PC-3 (cell line): ENCODE data around the gene FBXL13. TPM values are rescaled to one million over a fixed set of nuclear protein-coding genes. Genes with fewer than 3 reads are reported as not detected.
"Not testable (repeated sequence)": the region's sequence is repeated elsewhere in the genome, so short reads cannot be mapped to it uniquely, and the experiment has no call there.

ENCODE experiments used
- ATAC-seq: fragments of 200-7000 bp; cut with Tn5 transposase; 2 replicates; pipeline ENCODE4 v1.9.1; 2020; ENCODE audit warnings: mild to moderate bottlenecking, moderate library complexity
- BruUV-seq: library from RNA; stranded (reverse); fragments of 400-500 nt; replicated peaks from 2 replicates; lab custom pipeline; 2021; lab: Mats Ljungman, UMichigan
- CTCF ChIA-PET: fragments of 300-600 bp; sonication (Branson Sonifier 250); formaldehyde crosslinking; loops from one replicate; lab custom pipeline; 2022; ENCODE audit warnings: antibody characterized with exemption; lab: Charles Lee
- POLR2A ChIA-PET: fragments of 300-600 bp; sonication (Branson Sonifier 250); formaldehyde crosslinking; loops from one replicate; lab custom pipeline; 2022; ENCODE audit warnings: antibody characterized with exemption; ENCODE audit not compliant: unreplicated experiment; lab: Charles Lee
- DNase-seq: peaks from one replicate; pipeline ENCODE4 v3.0.0-alpha.2; 2015
- H2AFZ ChIP-seq: fragments of 300-600 bp; sonication (generic); 2 replicates; pipeline ENCODE4 v1.6.0; 2016; ENCODE audit warnings: antibody characterized with exemption, low read length
- H3F3A ChIP-seq: fragments of 300-600 bp; sonication (generic); one replicate; pipeline ENCODE4 v1.6.0; 2017; ENCODE audit warnings: antibody characterized with exemption, low read length, control low read depth, mild to moderate bottlenecking; ENCODE audit not compliant: unreplicated experiment
- H3K27ac ChIP-seq: fragments of 300-600 bp; sonication (generic); 2 replicates; pipeline ENCODE4 v1.5.1; 2016; ENCODE audit warnings: mild to moderate bottlenecking, low read length
- H3K27me3 ChIP-seq: fragments of 300-600 bp; sonication (generic); 2 replicates; pipeline ENCODE4 v1.6.1; 2016; ENCODE audit warnings: low read length, mixed read lengths
- H3K36me3 ChIP-seq: fragments of 300-600 bp; sonication (generic); 2 replicates; pipeline ENCODE4 v1.6.1; 2016; ENCODE audit warnings: low read depth, mixed run types, low read length, mixed read lengths
- H3K4me1 ChIP-seq: fragments of 300-600 bp; sonication (generic); 2 replicates; pipeline ENCODE4 v1.5.1; 2016; ENCODE audit warnings: low read length; ENCODE audit not compliant: insufficient read depth
- H3K4me2 ChIP-seq: fragments of 300-600 bp; sonication (generic); 2 replicates; pipeline ENCODE4 v1.6.0; 2016; ENCODE audit warnings: low read length
- H3K4me3 ChIP-seq: fragments of 300-600 bp; sonication (generic); 2 replicates; pipeline ENCODE4 v1.5.1; 2016; ENCODE audit warnings: mild to moderate bottlenecking, low read length, mixed read lengths
- H3K79me2 ChIP-seq: fragments of 300-600 bp; sonication (generic); 2 replicates; pipeline ENCODE4 v1.6.1; 2017; ENCODE audit warnings: low read length, mixed read lengths
- H3K9ac ChIP-seq: fragments of 300-600 bp; sonication (generic); 2 replicates; pipeline ENCODE4 v1.6.0; 2016; ENCODE audit warnings: mild to moderate bottlenecking, low read length
- H3K9me2 ChIP-seq: fragments of 300-600 bp; sonication (generic); replicated peaks from 2 replicates; pipeline ENCODE4 v1.6.1; 2016; ENCODE audit warnings: mixed run types, low read length, mixed read lengths
- H3K9me3 ChIP-seq: fragments of 300-600 bp; sonication (generic); 2 replicates; pipeline ENCODE4 v1.6.1; 2016; ENCODE audit warnings: low read length, mixed read lengths
- H4K20me1 ChIP-seq: fragments of 300-600 bp; sonication (generic); 2 replicates; pipeline ENCODE4 v1.6.1; 2016; ENCODE audit warnings: low read length, mixed read lengths
- intact Hi-C: fragments of 100-400 bp; cut with micrococcal nuclease; formaldehyde crosslinking; loops from 2 replicates; pipeline ENCODE4 v1.9.0; 2023
- total RNA-seq: library from RNA; depleted of rRNA; stranded (reverse); fragments of >200 nt; gene quantifications from 2 replicates; pipeline ENCODE4 v1.2.3, GENCODE V29; 2014

Gene FBXL13
- total RNA-seq, 1 experiment from 2014 or later, result 1.1 TPM

DNA sequence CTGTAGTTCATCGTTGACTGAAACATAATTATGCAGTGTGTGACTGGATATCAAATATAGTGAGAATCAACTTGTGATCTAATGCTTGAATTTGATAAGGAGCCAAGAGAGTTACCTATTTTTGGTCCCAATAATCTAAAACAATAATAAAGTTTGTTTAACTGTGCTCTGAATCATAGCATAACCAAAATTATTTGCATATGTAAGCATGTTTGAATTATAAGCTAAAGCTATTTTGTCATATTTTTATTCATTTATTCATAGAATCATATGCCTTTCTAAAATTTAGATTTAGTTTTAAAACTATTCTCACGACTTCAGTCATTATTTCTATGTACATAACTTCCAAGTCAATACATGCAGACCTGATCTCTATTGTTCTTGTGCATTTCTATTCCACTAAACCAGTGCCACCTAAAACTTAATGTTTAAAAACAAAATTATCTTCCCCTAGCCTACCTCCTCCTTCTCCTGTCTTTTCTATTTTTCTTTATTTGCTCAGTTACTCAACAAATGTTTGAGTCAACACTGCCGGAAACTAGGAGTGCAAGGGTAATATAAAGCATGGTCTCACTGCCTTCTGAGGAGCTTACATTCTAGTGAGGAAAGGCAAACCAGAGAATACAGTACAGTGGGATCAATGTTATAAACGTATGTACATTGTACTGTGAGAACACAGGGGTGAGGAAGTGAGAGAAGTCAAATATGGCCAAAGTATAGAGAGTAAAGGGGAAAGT, 284.1 kb downstream of the FBXL13 start:
- CTCF ChIA-PET, BruUV-seq, H2AFZ ChIP-seq, H3K9me3 ChIP-seq, H3K9me2 ChIP-seq, H3K9ac ChIP-seq, H3K27me3 ChIP-seq, H3F3A ChIP-seq, POLR2A ChIA-PET, H3K4me3 ChIP-seq, DNase-seq, H3K36me3 ChIP-seq, H4K20me1 ChIP-seq, H3K79me2 ChIP-seq: not testable (repeated sequence)
- intact Hi-C loops, result loop anchor here (5.0 kb wide), 1 partner anchor 127 kb away; no protein-coding TSS in a partner anchor
- Histone ChIP-seq H3K4me1 (peaks cover 20% of the 10 kb centered on the region; the same call in 1 of the 2 replicates), H3K27ac (peak overlapping the region; percentile 53), H3K4me2 (peak overlapping the region; percentile 56)
- peak; percentile 86 for ATAC-seq

DNA sequence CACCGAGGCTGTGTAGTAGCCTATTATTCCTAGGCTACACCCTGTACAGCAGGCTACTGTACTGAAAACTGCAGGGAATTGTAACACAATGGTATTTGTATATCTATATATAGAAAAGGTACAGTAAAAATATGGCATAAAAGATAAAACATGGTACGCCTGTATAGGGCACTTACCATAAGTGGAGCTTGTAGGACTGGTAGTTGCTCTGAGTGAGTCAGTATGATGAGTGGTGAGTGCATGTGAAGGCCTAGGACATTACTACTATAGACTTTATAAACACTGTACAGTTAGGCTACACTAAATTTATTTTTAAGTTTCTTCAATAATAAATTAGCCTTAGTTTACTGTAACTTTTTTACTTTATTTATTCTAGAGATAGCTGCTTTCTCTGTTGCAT, 285.8 kb downstream of the FBXL13 start:
- H3K36me3 ChIP-seq, H2AFZ ChIP-seq, H3K27ac ChIP-seq, H3K27me3 ChIP-seq, intact Hi-C loops, DNase-seq, H3F3A ChIP-seq, H4K20me1 ChIP-seq, H3K9ac ChIP-seq, H3K9me3 ChIP-seq, H3K9me2 ChIP-seq, H3K4me2 ChIP-seq, CTCF ChIA-PET, H3K79me2 ChIP-seq, POLR2A ChIA-PET, H3K4me3 ChIP-seq, BruUV-seq: not testable (repeated sequence)
- peak; percentile 32 for ATAC-seq
- peaks cover 15% of the 10 kb centered on the region; the same call in 1 of the 2 replicates for H3K4me1 ChIP-seq

DNA sequence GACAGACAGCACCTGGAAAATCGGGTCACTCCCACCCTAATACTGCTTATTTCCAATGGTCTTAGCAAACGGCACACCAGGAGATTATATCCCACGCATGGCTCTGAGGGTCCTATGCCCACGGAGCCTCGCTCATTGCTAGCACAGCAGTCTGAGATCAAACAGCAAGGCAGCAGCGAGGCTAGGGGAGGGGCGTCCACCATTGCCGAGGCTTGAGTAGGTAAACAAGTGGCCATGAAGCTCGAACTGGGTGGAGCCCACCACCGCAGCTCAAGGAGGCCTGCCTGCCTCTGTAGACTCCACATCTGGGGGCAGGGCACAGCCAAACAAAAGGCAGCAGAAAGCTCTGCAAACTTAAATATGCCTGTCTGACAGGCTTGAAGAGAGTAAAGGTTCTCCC, 293.7 kb downstream of the FBXL13 start:
- H3K9me2 ChIP-seq, H3K79me2 ChIP-seq, H3K4me2 ChIP-seq, H2AFZ ChIP-seq, intact Hi-C loops, CTCF ChIA-PET, H4K20me1 ChIP-seq, H3K9ac ChIP-seq, POLR2A ChIA-PET, BruUV-seq, H3K4me1 ChIP-seq, H3F3A ChIP-seq, H3K36me3 ChIP-seq, DNase-seq, H3K9me3 ChIP-seq, ATAC-seq, H3K27me3 ChIP-seq, H3K4me3 ChIP-seq, H3K27ac ChIP-seq: not testable (repeated sequence)

DNA sequence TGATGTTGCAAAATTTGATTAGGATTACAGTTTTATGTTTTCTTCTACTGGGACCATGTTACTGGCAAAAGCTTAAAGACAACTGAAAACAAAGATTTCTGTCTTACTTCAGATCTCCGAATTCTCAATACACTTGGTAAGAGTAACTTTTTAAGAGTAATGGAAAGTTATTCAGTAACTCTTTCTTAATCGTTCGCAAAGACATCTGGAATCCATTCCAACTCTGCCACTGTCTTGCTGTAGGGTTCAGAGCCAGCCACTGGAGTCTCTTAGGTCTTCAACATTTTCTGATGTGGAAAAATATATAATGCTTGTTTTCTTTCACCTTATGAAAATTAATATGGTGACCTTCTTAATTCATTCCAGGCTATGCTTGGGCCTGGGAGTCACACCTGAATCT, 295.9 kb downstream of the FBXL13 start:
- BruUV-seq, H3K79me2 ChIP-seq, H3K9me3 ChIP-seq, DNase-seq, H3K9me2 ChIP-seq, H4K20me1 ChIP-seq, H3F3A ChIP-seq, H3K4me2 ChIP-seq, H3K36me3 ChIP-seq, H3K4me1 ChIP-seq, H3K4me3 ChIP-seq, H3K27ac ChIP-seq, H2AFZ ChIP-seq, H3K27me3 ChIP-seq, ATAC-seq, CTCF ChIA-PET, POLR2A ChIA-PET, H3K9ac ChIP-seq, intact Hi-C loops: not testable (repeated sequence)

DNA sequence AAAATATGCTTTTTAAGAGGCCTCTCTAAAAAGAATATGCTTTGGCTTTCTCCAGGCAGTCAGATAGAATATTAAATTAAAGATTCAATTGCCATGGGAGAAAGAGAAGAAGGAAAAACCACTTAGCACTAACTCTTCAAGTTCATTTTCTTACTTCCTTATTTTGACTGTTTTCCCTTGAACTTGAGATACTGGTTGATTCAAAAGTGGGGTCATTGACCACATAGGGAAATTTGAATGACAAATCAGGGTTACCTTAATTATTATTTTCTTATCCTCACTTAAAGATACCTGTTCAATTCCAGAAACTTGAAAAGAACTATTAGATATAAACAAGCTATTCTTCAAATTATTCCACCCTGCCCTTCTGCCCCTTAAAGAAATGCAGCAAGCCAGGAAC, 298.4 kb downstream of the FBXL13 start:
- BruUV-seq, H3K4me1 ChIP-seq: not testable (repeated sequence)

DNA sequence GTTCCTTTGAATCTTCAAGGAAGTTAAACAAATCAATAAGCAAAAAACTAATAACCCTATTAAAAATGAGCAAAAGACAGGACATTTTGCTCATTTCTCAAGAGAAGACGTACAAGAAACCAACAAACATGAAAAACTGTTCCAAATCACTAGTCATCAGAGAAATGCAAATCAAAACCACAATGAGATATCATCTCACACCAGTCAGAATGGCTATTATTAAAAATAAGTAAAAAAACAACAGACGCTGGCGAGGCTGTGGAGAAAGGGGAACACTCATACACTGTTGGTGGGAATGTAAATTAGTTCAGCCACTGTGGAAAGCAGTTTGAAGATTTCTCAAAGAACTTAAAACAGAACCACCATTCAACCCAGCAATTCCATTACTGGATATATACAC, 304.1 kb downstream of the FBXL13 start:
- H3F3A ChIP-seq, H3K27me3 ChIP-seq, H3K9me2 ChIP-seq, H3K4me2 ChIP-seq, CTCF ChIA-PET, H3K27ac ChIP-seq, H3K4me3 ChIP-seq, H3K9ac ChIP-seq, H3K79me2 ChIP-seq, DNase-seq, H3K9me3 ChIP-seq, ATAC-seq, H3K36me3 ChIP-seq, BruUV-seq, H3K4me1 ChIP-seq, H2AFZ ChIP-seq, POLR2A ChIA-PET, intact Hi-C loops, H4K20me1 ChIP-seq: not testable (repeated sequence)

More for the DNA sequence above, 298.4 kb downstream of the FBXL13 start:
- H3K36me3 ChIP-seq, H3K9ac ChIP-seq, H3K9me2 ChIP-seq, H3K4me3 ChIP-seq, DNase-seq, H3K4me2 ChIP-seq, CTCF ChIA-PET, ATAC-seq, H3F3A ChIP-seq, H4K20me1 ChIP-seq, H3K79me2 ChIP-seq, H2AFZ ChIP-seq, H3K27me3 ChIP-seq, intact Hi-C loops, H3K27ac ChIP-seq, POLR2A ChIA-PET, H3K9me3 ChIP-seq: not testable (repeated sequence)
